ENCODE data around the gene LRRC28.
"Not testable (repeated sequence)": the region's sequence is repeated elsewhere in the genome, so short reads cannot be mapped to it uniquely, and the experiment has no call there.

LRRC28 gene

GRCh38 chr15:99396375-99396774 is 145.1 kb downstream of the LRRC28 start:
- DNase-seq (ENCODE audit: low spot score): no peak

GRCh38 chr15:99399061-99399460 is 147.8 kb downstream of the LRRC28 start:
- no peak for DNase-seq (ENCODE audit: low spot score)

DNA sequence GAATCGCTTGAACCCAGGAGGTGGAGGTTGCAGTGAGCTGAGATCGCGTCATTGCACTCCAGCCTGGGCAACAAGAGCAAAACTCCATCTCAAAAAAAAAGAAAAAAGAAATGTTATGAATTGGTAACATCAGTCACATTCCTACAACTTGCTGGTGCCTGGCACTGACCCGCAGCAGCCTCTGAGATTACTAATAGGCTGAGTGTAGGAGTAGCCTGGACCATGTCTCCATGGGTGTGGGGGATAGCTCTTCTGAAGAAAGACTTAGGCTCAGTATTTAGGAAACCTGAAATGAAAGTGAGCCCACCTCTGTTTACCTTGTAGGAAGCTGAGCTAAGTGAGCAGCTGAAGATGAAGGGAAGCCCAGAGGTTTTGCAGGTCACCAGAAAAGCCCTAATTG is 148.3 kb downstream of the LRRC28 start:
- no peak for DNase-seq (ENCODE audit: low spot score)

- not testable (repeated sequence) for DNase-seq (ENCODE audit: low spot score)
Measured at GRCh38 chr15:99401216-99401615, 149.9 kb downstream of the LRRC28 start.

GRCh38 chr15:99402014-99402729 is 150.9 kb downstream of the LRRC28 start:
- DNase-seq (ENCODE audit: low spot score): no peak

- DNase-seq (ENCODE audit: low spot score): no peak
Measured at GRCh38 chr15:99403597-99403996, 152.3 kb downstream of the LRRC28 start.

DNA sequence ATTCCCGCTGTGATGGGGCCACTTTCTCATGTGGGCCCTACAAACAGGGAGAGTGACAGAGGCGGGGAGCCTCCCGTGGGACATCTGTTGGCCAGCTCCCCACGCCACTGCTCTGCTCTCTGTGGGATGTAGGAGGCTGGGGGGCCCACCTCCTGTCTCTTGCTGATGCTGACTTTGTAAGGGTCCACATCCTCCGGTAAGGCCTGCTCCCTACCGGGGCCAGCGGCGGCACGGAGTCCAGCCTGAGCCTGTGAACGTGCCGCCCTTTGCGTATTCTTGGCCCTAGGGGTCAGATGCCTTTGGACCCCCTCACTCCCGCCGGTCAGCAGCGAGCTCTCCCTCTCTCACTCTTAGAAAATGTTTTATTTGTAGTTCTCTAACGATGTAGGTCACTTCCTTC is 153.2 kb downstream of the LRRC28 start:
- no peak for DNase-seq (ENCODE audit: low spot score)

DNA sequence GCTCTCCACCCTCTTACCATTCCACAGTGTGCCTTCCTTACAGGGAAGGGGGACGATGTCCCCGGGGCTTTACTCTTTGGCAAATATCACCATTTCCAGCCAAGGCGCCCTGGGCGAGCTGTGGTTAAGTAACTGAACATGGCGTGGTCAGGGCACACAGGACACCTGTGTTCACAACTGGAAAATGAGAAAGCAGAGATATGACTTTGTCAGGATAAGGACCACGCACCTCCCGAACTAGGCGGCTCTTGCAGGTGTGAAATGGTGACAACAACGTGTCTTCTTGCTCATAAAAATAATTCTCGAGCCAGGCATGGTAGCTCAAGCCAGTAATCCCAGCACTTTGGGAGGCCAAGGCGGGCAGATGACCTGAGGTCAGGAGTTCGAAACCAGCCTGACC is 154.8 kb downstream of the LRRC28 start:
- DNase-seq (ENCODE audit: low spot score): no peak

DNA sequence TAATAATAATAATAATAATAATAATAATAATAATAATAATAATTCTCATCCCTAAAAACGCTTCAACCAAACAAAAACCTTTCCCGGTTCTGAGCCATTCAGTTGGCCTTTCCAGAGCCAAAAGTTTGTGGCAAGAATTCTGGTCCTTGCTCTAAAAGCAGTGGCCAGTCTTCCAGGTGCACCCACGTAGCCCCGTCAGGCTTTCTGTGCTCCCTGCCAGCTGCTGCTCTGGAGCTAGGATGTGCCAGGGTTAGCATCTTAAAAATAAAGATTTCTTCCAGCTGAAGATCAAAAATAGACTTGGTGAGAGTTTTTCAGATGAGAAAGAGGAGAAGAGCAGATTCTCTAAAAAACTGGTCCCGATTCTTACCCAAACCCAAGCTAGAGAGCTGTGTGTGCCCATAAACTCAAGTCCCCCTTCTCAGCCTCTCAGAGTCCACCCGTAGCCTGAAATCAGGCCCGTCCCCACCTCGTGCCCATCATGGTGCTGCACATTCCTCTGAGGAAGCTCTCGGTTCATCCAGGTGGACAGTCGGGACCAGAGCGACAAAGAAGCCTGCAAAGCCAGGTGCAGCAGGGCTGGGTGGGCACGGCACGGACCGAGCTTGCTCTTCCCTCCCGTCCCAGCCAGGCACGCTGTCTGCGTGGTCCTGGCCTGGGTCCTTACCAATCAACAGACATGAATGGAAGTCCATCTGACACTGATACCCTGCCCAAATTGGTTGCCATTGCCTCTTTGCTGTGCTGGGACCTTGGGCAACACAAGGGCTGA is 155.6 kb downstream of the LRRC28 start:
- DNase-seq (ENCODE audit: low spot score): no peak

- no peak for DNase-seq (ENCODE audit: low spot score)
Measured at GRCh38 chr15:99407716-99408115, 156.4 kb downstream of the LRRC28 start.

GRCh38 chr15:99408236-99409096 is 157.2 kb downstream of the LRRC28 start:
- DNase-seq (ENCODE audit: low spot score): no peak

DNA sequence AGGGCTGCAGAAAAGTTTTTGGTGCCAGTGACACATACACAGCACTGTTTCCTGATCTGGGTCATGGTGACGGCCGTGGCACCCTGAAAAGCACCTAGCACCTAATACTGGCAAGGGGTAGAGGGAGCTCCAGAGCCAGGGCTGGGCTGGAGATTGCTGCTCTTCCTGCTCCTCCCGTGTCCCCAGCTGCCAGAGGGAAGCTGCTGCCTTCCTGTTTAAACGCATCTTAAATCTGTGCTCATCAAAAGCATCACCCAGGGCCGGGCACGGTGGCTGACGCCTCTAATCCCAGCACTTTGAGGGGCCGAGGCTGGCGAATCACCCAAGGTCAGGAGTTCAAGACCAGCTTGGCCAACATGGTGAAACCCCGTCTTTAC is 157.8 kb downstream of the LRRC28 start:
- DNase-seq (ENCODE audit: low spot score): peak; percentile 18

DNA sequence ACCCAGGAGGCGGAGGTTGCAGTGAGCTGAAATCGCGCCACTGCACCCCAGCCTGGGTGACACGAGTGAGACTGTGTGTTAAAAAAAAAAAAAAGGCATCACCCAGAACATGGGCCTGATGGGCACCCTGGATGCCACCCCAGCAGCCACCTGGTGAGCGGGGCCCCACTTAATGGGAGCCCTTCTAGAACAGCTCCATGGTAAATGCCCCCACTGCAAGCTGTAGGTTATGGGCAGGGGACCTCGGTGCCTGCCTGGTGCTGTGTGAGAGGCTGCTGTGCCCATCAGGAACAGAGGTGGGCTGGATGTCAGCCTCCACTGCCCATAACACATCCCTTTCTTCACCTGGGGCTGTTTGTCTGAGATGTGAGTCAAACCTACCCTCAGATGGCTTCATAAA is 158.3 kb downstream of the LRRC28 start:
- no peak for DNase-seq (ENCODE audit: low spot score)

- DNase-seq (ENCODE audit: low spot score): no peak
Measured at GRCh38 chr15:99410477-99410876, 159.2 kb downstream of the LRRC28 start.

DNA sequence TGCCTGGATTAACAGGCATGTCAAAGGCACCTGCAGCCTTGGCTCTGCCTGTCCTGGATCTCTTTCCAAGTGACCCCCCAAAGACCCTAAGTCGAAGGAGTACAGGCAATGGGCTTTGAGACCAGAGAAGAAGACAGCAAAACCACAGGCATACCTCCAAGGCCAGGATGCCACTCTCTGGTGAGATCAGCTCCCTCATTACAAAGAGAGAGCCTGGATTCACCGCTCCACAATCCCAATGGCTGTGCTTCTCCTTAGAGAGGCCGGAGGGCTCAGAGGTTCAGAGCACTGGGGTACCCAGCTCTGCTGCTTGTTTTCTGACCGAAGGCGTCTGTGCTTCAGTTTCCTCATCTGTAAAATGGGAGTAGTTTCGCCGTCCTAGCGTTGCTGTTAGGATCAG is 160.0 kb downstream of the LRRC28 start:
- no peak for DNase-seq (ENCODE audit: low spot score)

- no peak for DNase-seq (ENCODE audit: low spot score)
Measured at GRCh38 chr15:99412082-99412481, 160.8 kb downstream of the LRRC28 start.

GRCh38 chr15:99412626-99413025 is 161.3 kb downstream of the LRRC28 start:
- DNase-seq (ENCODE audit: low spot score): no peak

GRCh38 chr15:99413955-99414754 is 162.9 kb downstream of the LRRC28 start:
- no peak for DNase-seq (ENCODE audit: low spot score)

GRCh38 chr15:99414755-99415731 is 163.8 kb downstream of the LRRC28 start:
- no peak for DNase-seq (ENCODE audit: low spot score)

Data from germinal center (tissue), 1 donor.